Renal pelvis (tissue), 4 donors: Measurements from ENCODE around the gene GRIN3A. TPM values are rescaled to one million over a fixed set of nuclear protein-coding genes. Genes with fewer than 3 reads are reported as not detected.

Experiments used
- DNase-seq: peaks from one replicate; pipeline ENCODE4 v3.0.0-alpha.2; 2013
- polyA plus RNA-seq, 3 donors: library from polyadenylated mRNA; unstranded; fragments of 120-200 nt; gene quantifications; one replicate each; pipeline ENCODE4 v1.2.1, GENCODE V29; 2013; ENCODE audit not compliant: insufficient read length in 3 of 3

The GRIN3A gene
- polyA plus RNA-seq, 3 donors, result 1.1 to 1.6 (median 1.5) TPM

GRCh38 chr9:101527066-101527465, 211.4 kb downstream of the GRIN3A start:
- DNase-seq, result no peak

DNA sequence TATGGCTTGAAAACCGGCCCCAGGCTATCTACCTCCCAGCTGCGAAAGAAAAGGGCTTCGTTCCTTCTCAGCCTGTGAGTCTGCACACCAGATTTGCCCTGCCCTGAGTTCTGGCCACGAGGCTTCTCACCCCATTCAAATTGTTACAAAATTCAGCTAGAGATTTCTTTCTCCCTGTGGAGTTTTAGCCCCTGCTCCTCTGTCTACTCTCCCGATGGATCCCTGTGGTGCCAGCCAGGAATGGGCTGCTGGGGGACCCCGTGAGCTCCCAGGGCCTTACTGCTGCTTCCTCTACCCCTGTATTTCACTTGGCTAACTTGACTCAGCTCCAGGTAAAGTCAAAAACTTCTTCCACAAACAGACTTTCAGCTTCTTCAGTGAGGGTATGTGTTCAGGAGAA, 214.1 kb downstream of the GRIN3A start:
- no peak for DNase-seq

Other genes with a start within 250 kb of the GRIN3A start
- 10 to 100 TPM; 56.2 to 70.5 (median 60.6) TPM for gene RNF20, start 204.8 kb downstream of the GRIN3A start, polyA plus RNA-seq
- gene PPP3R2, start 143.7 kb downstream of the GRIN3A start, polyA plus RNA-seq, result under 1 TPM in 2 of 3 donors, not detected in 1; 0.10 TPM